HG02938 (cell line): ENCODE measurements around the gene PAX9.

ENCODE experiments used
- ATAC-seq: cut with Tn5 transposase; IDR thresholded peaks from one replicate; pipeline ENCODE4 v1.9.1; 2021; ENCODE audit warnings: mild to moderate bottlenecking, moderate library complexity; ENCODE audit not compliant: unreplicated experiment

The PAX9 gene

DNA sequence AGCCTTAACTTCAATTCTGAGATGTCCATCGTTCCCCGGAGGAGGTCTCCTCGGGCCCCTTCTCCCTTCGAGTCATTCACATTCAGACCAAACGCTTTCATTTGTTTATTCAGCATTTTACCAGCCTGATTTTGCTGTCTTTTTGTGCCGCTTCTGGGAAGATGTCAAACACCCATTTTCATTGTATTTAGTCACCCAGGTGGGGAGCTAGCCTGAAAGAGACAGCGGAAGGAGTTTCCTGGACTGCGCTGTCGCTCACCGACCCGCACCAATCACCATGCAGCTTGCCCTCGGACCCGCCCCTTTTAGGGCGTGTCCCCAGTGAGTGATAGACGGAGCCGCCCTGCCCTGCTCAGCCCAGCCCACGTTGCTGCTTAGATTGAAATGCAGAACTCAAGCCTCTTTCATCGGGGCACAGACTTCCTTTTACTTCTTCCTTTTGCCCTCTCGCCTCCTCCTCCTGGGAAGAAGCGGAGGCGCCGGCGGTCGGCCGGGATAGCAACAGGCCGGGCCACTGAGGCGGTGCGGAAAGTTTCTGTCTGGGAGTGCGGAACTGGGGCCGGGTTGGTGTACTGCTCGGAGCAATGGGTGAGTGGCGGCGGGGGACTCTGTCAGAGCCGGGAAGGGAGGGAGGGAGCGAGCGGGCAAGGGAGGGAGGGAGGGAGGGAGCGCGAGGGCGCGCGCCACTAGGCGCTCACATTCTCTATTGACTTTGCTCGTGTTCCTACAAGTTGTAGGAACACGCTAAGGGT, at the start of gene PAX9:
TSS of gene PAX9 (plus strand) at position 355 of the 752 bp plus-strand sequence. CDS start at position 585, 230 bp downstream.
- ATAC-seq = peak; percentile 93

DNA sequence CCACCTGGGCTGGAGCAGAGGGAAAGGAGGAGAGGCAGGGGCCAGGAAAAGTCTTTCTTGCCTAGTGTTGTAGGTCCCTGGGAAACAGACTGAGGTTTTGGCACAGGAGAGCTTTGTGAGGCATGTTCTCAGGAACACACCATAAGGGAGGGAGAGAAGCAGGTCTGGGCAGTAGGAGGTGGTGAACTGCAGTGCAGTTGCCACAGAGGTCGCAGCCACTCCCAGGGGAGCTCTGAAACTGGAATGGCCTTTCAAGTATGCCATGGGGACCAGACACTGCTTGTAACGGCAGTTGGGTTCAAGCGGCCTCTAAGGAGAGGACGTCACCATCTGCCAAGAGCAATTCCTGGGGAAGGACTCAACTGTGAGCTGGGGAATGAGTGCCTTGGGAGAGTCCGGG, 43.8 kb upstream of the PAX9 start:
- no peak for ATAC-seq

DNA sequence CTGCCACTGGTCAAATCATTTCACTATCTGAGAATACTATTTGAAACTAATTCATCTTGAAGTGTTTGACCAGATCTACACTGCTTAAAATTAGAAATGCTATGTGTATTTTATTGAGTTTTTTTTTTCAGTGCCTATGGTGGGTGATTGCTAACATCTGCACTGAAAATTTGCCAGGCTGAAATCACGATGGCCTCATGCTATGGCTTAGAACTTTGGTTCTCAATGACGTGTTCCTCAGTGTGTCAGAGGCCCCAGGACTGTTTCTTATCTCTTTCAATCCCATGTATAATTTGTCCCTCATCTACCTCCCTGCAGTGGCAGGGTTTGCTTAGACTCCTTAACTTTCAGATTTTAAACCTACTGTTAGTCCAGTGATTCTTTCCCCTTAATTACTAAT, 43.0 kb upstream of the PAX9 start:
- ATAC-seq = no peak

DNA sequence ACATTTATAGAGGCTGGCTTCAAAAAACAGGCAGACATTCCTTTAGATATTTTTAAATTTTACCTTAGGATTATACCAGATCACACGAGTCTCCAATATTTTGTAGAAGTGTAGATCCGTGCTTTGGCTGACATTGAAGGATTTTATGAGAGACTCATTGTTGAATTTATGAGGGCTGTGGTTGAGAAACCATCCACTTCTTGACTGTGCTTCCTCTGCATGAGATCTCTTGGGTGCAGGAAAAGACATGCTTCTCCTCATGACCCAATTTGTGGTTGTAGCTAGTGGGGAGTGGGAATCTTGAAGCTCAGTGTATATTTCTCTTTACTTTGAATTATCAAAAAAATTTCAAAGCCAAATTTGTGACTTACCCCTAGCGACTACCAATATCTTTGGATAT, 42.5 kb upstream of the PAX9 start:
- ATAC-seq = no peak

DNA sequence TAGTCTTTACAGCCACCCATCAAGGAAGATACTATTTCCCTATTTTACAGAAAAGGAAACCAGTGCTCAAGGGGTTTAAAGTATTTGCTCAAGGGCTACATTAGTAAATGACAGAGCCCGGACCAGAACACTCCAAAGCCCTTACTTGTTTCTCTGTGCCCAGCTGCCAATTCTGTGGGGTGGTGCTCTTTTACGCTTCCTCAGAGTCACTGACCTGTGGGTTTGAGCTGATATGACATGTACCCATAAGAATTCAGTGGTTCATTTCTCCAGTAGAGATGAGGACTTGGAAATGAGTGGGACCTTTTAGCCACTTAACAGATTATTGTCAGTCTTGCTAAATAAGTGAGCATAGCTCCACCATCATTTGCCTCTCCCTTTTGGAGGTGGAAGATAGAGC, 41.8 kb upstream of the PAX9 start:
- no peak for ATAC-seq

DNA sequence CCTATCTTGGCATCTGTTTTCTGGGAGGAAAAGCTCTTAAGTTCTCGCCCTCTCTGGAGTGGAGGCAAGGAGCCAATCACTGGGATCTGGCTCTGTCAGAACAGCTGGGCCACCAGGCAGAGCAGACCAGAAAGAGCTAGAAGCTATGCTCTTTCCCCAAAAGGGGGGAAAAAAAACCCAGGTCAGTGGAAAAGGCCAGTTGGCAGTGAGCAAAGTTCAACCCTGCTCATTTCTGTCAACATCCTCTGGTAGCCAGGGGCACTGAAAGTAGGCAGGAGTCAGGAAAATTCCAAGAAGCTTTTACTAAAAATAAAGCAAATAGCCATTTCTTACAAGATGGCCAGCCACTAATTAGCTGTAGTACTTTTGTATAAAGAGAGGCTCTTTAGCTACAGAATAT, 36.6 kb upstream of the PAX9 start:
- ATAC-seq = no peak

DNA sequence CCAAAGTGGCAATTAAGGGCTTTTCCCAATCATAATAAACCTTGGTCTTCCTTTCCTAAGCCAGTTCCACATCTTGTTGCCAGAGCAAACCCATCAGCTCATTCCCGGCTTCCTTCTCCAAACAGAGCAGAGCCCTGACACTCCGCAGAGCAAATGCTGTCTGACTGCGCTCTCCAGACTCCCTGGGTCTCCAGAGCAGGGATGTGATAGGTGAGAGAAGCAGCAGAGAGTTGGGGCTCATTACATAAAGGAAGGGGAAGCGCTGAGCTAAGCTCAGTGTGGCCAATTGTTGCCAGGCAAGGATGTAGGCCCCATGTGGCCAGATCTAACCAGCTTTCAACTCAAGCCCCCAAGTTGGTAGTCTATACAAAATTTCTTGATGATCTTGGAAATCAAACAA, 36.2 kb upstream of the PAX9 start:
- no peak for ATAC-seq

DNA sequence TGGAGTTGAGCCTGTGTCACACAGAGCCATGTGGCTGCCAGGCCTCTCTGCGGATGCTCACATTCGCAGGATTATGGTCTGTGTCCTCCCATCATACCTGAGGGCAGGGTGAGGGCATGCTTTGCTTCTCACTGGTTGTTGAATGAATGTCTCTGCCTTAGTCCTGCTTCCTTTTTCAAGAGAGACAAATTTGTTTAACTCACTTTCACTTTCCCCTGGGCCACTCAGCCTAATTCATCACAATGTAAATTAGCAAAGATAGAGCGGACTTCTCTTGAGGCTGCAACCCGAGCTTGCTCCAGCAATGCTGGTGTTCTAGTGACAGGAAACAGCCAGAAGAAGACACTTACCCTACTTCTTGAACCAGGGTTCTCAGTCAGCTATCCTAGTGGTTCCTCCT, 35.5 kb upstream of the PAX9 start:
- no peak for ATAC-seq

DNA sequence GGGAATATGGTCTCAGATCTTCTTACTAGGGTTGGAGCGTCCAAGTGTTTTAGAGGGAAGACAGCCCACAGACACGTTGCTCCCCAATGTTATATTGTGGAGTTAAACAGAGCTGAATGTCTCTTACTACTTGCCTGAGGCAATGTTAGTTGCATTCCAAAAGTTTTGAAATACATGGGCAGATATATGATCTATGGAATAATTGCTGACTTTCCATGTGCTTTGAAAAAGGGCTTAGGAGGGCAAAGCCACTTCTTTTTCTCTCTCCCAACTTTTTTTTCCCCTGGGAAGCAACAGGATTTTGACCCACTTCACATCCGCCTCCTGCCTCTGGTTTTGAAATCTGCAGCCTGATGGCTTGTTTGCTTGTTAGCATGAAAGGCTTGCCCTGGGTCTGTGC, 33.7 kb upstream of the PAX9 start:
- ATAC-seq = no peak

DNA sequence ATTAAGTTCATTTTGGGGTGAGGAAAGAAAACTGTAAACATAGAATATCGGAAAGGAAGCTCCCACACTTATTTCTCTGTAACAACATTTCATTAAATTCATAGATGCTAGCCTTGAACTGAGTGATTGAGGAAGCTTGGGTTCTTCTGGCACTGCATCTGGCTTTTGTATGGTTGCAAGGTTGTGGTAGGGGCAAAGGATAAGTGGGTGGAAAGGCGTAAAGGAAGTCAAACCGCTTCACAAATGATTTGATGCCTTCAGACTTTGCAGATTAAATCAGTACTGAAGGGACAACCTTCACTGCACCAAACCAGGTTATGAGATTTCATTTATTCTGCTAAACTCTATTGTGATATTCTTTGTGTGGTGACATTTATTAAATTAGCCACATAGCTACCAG, 28.1 kb upstream of the PAX9 start:
- no peak for ATAC-seq

DNA sequence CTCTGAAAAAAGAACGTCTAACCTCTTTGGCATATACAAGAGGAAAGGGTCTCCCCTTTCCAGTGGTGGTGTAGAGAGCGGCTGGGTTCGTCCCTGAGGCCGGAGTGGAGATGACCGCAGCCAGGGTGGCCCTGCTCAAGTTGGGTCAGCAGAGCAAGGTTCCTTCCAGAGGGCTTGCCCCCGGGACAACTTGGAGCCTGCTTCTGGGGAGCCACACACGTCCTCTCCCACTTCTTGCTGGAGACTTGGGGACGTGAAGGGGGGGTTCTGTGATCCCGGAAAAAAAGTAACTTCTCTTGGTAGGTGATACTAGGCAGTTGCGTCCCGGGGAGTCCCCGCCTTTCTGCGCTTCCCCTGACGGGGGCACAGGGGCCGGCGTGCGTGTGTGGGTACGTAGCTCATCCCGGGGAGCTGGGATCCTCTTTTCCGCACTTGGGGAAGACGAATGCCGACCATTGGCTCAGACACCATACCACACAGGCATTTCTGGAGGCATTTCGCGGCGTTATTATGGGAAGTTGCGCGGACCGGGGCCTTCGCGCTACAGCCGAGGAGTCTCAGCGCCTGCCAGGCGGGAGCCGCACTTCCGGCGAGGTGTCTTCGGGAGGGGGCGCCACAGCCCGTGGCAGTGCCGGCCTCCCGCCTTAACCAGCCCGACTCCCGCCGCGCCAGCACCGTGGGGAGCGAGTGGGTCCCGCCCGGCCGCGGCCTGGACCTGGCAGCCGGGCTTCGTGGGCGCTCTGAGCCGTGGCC, 14.8 kb upstream of the PAX9 start:
- no peak for ATAC-seq

DNA sequence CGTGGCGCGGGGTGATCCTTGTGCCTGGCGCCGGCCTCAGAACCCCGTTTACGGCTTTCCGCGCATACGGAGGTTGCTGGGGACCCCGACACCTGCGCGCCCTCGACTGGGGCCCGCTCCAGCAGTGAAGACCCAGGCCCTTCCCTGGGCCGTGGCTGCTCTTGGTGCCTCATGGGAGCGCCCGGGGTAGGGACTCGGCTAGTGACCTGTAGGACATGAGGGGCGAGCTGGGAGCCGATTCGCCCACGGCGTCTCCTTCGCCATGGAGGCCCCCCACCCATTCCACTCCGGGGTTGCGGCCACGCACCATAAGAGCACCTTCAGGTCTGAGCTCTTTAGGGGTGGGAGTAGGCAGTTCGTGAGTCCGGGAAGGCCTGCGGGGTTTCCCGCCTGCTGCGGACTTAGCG, 14.2 kb upstream of the PAX9 start:
- ATAC-seq = no peak

DNA sequence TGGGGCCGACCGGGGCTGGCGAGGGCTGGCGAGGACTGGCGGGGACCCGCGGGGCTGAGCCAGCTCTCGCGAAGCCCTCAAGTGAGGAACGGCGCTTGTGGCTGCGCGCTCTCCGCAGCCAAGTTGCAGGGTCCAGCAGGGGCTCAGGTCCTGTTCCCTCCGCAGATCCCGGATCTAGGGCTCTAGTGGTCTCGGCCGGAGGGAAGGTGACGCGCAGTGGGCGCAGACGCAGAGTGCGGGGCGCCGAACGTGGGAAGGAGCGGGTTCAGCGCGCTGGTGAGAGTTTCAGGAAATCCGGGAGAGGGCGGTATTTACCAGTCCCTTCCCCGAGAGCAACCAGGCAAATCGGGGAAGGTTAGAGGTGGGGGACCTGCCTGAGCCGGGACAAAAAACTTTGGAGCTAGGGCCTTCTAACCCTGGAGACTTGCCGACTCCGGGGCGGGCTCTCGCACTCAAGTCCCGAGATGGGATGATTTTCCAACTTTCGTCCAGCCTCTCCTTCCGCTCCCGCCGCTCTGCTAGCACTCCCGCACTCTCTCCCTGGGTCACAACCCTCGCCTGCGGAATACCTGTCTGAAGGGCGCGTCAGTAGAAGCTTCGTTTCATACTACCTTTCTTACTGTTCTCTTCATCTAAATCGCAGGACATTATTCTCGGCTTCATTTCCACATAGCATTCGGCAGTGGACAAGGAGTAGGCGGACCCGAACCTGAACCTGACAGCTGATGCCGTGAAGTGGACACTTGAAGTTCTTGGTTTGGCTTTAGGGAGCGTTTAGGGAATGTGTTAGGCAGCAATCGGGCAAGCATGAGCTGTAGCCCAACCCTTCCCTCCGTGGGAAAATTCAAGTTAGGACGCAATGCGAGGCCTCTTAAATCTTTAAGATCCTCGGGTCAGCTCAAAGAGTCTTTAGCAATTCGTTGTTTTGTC, 13.6 kb upstream of the PAX9 start:
- no peak for ATAC-seq

DNA sequence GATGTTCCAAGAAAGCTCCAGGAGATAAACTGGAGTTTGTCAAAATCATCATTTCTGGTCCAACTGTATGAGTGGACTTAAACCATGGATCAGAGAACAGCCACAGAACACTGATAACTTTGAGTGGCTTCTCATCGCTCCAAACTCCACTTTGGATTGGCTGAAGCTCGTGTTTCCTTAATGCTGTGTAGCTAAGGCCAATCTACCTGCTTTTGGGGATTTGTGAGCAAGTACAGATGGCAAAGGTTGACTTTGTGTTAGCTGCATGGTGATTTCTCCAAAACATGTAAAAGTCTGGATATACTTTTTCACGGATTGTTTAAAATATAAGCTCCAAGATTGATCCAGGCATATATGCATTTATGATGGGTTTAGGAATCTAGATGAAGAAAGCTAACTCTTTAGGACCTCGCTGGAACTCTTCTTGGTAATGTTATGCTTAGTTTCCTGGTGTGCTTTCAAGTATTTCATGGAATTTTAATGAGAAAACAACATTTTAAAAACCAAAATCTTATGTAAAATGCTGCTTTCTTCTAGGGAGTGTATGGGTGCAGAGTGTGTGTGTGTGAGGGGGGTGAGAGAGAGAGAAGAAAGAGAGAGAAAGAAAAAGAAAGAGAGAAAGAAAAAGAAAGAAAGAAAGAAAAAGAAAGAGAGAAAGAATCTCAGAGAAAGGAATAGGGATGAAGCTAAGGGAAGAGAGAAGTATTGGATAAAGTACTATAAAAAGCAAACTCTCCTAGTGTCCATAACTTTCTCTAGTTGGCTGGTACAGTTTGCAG, 11.6 kb upstream of the PAX9 start:
- ATAC-seq = no peak

DNA sequence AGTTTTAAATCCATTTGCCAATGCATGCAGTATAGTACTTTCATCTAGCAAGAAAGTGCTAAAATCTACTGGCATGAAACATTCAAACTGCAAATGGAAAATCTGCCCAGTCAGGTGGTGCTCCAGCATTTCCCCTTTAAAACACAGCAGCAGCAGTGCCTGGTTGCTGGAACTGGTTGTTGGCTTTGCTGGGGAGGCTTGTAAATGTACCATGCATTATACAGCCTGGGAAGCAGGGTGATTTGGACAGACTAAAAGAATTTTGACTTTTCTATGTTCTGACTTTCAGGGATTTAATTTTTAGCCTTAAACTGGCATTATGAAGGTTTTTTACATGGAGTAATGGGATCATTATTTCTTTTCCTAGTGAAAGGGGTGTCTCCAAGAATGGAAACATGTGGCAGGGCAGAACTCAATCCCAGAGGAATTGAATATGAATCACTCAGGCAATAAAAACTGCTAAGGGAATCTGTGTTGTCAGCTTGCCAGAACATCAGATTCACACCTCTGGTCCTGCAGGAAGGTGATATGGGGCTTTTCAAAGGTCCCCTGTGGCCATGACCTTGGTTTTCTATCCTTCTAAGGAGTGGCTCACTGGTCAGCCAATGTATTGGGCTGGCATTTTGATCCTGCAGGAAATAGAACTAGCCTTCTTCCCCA, 9.0 kb upstream of the PAX9 start:
- no peak for ATAC-seq

DNA sequence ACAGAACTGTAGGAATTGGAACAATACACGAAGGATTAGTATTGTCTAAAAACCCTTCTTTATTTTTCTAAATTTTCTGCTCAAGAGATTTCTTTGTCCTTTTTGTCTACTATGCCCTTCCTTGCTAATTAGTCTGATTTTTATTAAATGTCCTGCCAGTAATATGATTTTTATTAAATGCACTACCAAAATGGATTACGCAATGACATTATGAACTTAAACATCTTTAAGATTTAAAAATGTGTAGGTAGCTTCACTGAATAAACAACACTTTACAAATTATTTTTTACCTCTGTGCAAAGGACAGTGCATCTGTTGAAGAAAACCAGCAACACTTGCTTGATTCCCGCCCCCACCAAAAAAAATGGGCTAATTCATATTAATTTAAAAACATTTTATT, 8.2 kb upstream of the PAX9 start:
- no peak for ATAC-seq

DNA sequence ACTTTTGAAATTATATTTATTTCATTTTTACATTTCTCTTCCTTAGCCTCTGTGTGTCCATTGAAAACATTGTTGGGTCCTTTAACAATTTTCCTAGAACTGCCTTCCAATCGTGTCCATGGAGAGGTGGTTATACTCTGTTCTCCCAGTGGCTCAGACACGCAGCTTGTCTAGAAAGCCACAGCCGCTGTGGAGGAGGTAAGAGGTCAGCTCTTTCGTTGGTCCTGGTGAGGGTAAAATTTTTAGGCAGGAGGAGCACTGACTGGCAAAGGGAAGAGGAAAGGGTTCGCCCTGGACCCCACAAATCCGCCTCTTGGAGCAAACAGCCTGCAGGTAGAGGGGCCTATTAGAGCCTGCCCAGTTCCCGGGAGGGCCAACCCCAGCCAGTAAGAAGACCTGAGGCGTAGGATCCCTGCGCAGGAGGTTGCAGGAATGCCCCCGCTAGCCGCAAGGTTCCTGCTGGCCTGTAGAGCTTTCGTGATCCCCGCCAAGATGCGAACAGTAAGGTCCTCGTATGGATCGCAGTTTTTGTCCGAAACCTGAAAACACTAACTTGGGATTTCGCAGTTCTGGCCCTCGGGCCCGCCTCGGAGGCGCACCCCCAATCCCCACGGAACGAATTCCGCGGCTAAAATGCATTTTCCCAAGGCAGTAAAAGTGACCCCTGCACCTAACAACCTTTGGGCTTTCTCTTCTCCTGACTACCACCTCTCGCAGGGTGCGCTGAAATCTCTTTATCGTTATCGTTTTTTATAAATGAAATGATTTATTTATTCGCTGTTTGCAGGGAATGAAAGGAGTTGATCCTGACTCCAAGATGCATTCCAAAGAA, 7.5 kb upstream of the PAX9 start:
- no peak for ATAC-seq

DNA sequence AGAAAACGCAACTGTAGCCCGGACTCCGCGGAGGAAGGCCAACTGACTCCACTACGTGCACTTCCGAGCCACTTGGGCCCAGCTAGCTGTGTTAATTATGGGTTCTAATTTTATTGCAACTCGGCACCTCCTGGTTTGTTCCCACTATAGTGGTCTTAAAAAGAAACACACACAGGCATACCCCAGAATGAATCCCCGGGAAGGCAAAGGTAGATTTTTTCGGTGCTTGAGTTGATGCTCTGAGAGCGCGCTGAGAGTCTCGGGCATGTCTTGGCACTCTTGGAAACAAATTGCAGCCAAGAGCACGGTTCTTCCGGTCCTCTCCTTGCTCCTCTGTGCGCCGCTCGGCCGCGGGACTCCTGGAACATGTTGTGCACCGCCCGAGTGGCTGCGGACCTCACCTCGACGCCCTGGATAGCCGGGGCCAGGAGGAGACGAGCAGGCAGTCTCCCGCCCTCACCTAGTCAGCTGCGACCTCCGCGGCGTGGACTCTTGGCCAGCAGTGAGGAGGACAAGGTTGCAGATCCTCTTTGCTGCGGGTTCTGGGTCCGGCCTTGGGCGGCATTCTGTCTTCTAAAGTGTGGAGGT, 6.8 kb upstream of the PAX9 start:
- ATAC-seq = no peak

DNA sequence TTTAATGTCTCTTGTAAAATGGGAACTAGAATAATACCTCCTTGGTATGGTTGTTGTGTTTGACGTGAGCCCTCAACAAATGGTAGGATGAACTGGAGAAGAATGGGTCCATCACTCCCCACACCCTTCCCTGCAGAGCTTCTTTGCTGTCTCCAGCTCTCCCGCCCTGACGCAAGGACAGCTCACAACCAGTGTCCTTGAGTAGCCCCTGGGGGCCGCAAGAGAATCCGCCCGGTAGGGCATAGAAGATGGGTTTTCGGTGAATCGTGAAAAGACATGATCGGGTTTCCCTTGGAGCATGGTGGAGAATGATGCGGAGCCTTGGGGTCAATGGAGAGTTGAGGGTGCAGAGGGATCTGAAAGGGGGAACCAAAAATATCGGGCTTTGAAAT, 6.1 kb upstream of the PAX9 start:
- ATAC-seq = no peak
